Putamen (tissue), 1 donor: ENCODE data around the gene HSPB6.

ENCODE experiments used
- DNase-seq: peaks from one replicate; pipeline ENCODE4 v3.0.0-alpha.2; 2016; ENCODE audit warnings: low spot score

The HSPB6 gene

DNA sequence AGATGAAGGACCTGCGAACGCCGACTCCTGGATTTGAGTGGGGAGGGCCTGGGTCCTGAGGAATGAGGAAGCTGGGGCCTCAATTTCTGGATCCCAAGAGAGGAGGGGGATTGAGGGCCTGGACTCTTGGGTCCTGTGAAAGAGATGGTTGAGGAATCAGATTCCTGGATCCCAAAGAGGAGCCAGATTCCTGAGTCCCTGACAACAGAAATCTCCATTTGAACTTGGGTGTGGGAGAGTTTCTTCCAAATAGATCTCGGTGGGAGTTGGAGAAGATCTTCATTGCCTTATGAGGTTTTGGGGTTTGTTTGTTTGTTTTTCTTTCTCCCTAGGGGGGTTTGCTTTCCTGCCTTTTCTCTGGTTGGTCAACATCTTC, 10.8 kb downstream of the HSPB6 start:
- no peak for DNase-seq

DNA sequence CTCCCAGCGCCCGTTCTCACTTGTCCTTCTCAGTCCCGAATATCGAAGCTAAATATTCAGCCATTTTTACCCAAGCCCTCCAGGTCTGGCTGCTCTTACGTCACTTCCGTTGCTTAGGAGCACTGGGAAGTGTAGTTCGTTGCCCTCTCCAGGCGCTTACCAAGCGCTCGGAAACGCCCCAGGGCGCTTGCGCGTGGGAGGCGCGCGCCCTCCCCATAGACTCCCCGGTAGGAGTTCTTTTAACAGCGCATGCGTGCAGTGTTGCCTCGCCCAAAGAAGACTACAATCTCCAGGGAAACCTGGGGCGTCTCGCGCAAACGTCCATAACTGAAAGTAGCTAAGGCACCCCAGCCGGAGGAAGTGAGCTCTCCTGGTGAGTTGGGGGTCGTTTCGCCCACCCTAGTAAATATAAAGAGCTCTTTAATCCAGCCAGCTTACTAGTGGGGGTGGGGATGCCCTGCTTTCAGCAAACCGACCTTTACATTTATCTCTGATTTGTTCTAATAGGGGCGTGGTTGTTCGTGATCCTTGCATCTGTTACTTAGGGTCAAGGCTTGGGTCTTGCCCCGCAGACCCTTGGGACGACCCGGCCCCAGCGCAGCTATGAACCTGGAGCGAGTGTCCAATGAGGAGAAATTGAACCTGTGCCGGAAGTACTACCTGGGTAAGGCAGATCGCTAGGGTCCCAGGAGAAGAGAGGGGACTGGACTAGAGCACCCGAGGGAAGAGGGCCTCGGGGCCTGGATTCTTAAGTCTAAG, 11.3 kb downstream of the HSPB6 start, which contains the start of the genes PSENEN and U2AF1L4:
PSENEN (plus strand) TSS at position 324 of the 759 bp plus-strand sequence; CDS start at position 604, 280 bp downstream.
U2AF1L4 (minus strand) TSS at position 91 of the 759 bp plus-strand sequence; CDS start at position 64, 27 bp downstream.
- DNase-seq: peak; percentile 100

DNA sequence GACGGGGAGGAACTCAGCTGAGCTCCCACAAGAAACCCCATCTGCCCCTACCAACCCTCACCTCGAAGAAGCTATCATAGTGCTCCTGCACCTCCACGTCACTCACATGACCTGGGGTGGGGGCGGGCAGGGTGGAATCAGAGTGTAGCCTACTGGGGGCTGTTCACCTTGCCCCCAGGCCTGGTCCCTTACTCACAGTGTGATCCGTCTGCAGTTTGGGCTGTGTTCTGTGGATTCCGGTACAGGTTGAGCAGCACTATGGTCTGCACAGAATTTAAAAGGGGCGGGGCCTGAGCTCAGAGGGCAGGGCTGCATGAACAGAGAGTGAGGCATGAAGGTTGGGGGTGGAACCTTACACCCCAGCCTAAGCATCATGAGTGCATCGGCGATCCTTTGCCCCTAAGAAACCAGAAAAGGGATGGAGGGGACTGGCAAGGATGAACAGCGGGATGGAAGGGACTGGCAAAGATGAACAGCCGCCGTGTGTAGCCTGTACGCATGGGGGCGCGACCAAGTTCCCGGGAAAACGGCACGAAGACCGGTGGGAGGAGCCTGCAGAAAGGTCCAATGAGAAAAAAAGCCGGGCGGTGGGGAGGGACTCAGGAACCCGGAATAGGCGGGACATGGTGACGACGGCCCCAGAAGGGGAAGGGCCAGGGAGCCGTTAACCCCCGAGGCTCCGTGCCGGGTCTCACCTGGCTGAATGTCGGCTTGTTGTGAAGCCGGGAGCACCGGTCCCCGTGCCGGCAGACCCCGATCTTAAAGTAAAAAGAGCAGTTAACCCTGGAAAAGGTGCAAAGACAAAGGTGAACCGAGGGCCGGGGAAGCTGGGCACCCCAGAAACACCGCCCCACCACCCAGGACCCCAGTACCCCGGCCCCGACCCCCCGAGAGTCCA, 12.2 kb downstream of the HSPB6 start:
- DNase-seq: peak; percentile 96

DNA sequence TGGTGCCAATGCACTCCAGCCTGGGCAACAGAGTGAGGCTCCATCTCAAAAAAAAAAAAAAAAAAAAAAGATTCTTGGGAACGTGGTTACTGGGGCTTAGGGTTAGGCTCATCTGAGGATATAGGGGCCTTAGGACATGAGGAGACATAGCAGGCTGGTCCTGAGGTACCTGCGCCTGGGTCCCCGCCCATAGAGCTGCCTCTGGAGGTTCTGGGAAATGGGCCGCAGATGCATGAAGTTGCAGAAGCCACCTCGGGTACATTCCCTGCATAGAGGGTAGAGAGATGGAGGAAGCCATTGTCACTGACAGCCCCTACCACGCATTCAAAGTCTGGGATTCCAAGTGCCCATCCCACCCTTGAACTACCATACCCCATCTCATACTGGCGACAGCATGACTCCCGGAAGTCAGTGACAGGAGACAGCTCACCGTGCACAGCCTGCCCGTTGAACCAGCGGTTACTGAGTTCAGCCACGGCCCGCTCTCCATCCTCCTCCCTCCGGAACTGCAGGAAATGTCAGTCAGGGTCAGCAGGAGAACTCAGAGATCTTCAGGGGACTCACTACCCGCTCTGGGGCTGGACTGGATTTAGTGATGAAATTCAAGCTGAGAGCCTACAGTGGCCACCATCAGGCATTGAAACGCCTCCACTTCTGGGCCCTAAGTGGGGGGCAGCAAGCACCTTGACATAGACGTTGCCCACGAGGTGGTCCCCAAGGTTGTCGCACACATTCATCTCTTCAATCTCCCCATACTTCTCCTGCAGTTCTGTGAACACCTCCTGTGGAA, 13.0 kb downstream of the HSPB6 start:
- DNase-seq: no peak

DNA sequence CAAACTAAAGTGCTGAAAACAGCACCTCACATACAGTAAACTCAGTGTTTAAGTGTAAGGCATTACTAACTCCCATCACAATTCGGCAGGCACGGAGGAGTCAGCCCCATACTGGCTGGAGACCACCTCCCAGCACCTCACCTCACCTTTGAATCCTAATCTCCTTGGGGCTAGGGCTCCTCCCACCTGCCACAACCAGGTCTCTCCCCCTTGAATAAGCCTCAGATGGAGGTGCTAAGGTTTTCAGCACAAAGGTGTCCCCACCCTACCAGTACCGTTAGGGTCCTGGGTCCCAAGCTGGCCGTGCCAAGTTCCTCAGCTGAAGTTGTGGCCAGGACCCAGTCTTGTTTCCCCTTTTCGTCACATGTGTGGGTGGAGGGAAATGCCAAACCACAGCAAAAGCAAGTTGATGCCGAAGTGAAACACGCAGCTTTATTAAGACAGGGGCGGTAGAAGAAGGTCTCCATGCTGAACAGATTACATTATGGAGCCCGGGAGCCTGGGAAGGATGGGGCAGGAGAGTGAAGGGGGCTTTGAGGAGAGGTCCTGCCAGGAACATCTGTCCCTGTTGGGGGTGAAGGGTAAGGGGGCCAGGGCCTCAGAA, 14.6 kb downstream of the HSPB6 start, which contains the start of gene IGFLR1:
IGFLR1 (minus strand) TSS at position 332 of the 604 bp plus-strand sequence. CDS start 1,272 bp downstream, outside the sequence.
- DNase-seq: no peak

DNA sequence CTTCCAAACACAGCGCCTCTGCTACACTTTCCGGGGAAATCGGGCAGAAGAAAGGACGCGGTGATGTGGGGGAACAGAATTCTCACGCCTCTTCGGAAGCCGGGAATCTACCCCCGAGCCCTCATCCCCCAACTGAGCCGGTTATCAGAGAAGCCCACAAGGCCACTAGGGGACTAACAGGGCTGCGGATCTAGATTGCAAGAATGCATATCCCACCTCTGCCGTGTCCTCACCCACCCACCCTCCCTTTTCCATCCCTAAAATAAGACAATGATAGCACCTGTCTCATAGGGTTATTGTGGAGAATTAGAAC, 15.7 kb downstream of the HSPB6 start:
- no peak for DNase-seq

DNA sequence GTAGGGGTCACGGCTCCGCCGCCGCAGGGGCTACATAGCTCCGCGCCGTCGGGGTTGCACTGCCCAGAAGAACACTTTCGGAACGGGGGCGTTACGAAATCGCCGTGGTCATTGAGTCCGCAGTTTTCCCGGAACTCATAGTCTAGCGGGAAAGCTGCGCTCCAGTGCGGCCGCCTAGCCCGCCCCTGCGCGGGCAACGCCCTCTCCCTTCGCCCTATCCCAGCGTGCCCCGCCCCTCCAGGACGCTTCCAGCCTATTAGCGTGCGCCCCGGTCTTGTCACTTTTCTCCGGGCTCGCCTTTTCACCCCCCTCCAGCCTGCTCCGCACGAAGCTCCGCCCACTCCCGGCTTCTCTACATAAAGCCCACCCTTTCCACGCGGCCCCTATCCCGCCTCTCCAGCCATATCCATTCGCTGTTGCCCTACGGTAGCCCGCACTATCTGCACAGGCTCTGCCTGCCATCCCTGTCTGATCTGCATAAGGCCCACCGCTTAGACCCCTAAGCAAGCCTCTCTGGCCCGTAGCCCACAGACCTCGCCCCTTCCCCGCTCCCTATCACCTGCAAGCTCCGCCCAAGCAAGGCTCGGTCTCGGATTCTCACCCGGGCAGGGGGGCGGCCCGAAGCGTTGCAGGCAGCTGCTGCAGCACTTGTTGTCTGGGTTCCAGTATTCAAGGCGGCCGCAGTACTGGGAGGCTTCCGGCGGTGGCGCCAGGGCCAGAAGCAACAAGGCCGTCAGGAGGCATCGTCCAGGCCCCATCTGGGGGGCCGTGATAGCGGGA, 16.2 kb downstream of the HSPB6 start:
- peak; percentile 98 for DNase-seq

DNA sequence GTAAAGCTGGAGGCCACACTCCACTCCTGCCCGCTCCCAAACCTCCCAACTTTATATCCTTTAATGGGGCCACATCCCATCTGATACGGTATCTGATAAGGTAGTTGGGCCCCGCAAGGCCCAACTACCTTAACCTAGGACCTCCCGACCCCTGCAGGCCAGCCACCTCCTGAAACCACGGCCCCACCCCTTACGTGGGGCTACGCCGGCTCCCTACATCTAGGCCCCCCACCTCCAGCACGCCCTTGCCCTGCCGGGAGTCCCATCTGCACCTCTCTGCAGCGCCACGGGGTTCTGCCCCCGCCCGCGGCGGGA, 16.8 kb downstream of the HSPB6 start:
- DNase-seq: no peak

DNA sequence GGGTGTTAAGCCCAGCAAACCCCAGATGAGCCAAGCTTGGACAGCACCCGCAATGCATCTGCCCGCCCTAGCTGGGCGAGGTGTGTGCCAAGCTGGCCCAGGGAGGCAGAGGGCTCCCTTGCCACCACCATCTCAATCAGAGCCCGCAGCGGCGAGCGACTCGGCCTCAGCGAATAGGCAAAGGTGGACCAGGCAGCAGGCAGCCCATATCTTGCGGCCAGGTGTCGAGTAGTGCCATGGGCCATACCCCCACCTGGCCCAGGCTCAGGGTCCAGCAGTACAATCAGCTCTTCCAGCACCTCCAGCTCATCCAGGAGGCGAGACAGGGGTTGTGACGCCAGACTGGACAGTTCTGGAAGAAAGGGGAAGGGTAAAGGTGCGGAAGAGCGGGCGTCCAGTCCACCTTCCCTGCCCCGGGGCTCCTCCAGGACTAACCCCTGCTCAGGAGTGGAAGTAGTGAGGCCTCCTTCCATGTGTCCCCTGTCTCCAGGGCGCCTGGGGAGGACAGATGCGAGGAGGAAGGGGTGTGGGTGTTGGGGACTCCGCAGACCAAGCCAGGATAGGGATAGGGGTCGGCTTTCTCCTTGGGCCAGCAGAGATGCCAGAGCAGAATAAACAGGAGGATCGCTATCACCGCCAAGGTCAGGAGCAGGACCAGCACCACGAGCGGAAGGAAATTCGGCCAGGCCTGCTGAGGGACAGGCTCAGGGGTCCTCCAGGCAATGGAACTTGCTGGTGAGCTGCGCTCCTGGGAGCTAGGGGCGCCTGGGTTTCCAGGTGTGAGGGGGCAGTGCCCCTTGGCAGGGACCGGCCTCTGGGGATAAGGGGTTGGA, 17.3 kb downstream of the HSPB6 start:
- no peak for DNase-seq

DNA sequence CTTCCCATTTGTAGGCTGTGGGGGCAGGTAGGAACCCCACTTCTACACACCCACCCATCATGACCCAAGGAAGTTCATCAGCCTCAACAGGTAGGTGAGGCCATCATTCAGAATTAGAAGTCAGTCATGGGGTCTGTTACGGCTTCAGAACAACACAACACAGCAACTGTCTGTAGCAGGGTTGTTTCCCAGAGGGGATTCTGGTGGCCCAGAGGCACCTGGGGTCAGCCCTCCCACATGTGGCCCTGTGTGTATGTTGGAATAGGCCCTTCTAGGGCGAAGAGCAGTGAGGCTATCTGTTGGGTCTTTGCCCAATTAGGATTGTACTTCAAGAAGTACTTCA, 18.0 kb downstream of the HSPB6 start:
- DNase-seq: no peak

DNA sequence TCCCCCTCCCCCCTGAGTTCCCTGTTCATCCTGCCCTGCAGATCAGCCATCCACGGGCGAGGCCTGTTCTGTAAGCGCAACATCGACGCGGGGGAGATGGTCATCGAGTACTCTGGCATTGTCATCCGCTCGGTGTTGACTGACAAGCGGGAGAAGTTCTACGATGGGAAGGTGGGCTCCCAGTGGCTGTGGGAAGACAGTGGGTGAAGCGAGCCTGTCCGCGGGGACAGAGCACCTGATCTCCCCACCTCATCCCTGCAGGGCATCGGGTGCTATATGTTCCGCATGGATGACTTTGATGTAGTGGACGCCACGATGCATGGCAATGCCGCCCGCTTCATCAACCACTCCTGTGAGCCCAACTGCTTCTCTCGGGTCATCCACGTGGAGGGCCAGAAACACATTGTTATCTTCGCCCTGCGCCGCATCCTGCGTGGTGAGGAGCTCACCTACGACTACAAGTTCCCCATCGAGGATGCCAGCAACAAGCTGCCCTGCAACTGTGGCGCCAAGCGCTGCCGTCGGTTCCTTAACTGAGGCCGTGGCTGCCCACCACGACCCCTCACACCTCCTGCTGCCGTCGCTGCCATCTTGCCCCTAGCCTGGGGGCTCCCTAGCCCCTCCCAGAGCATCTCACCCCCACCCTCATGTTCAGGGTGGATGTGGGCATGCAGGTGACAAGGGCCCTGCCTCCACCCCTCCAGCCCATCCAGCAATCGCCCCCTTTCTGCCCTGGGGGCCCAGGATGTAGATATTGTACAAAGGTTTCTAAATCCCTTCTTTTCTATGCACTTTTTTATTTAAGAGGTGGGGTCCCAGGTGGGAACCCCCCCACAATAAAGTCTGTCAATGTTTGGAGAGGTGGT, 18.6 kb downstream of the HSPB6 start:
- no peak for DNase-seq

DNA sequence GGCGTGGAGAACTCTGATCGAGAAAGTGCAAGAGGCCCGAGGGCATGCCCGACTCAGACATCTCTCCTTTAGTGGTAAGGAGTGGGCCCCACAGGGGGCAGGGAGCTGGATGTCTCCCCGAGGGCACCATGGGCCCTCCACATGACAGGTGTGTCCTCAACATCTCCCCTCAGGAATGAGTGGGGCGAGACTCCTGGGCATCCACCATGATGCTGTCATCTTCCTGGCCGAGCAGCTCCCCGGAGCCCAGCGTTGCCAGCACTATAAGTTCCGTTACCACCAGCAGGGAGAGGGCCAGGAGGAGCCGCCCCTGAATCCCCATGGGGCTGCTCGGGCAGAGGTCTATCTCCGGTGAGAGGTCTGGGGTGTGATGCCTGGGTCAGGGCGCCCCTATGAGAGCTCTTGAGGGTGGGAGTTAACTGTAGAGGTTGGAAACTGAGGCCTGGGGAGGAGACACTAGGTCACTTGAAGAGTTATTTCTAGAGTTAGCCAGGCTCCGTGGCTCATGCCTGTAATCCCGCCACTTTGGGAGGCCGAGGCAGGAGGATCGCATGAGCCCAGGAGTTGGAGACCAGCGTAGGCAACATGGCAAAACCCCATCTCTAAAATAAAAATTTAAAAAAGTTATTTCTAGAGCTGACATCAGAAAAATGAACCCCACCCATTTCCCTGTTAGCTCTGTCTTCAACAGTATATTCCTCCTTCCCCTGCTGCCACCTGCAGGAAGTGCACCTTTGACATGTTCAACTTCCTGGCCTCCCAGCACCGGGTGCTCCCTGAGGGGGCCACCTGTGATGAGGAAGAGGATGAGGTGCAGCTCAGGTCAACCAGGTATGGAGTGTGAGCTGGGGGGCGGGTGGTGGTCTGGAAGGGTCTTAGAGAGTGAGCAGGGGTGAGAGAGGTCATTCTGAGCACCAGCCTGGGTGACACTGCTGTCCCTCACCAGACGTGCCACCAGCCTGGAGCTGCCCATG, 19.6 kb downstream of the HSPB6 start:
- no peak for DNase-seq

DNA sequence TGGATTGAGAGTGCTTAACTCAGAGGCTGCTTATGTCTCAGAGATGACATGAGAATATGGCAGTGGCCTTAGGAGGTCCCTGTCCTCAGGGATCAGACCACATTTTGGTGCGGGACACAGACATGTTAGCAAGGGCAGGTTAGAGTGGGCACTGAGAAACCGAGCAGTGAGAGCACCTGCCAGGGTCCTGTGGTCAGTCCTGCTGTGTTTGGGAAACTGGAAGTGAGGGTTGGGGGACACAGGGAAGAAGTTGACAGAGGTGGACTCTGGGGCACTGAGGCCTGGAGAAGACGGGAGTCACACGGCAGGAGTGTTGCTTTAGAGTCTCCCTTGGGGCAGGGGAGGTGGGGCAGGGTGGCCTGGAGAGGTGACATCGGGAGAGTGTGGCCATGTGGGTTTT, 21.9 kb downstream of the HSPB6 start:
- no peak for DNase-seq

DNA sequence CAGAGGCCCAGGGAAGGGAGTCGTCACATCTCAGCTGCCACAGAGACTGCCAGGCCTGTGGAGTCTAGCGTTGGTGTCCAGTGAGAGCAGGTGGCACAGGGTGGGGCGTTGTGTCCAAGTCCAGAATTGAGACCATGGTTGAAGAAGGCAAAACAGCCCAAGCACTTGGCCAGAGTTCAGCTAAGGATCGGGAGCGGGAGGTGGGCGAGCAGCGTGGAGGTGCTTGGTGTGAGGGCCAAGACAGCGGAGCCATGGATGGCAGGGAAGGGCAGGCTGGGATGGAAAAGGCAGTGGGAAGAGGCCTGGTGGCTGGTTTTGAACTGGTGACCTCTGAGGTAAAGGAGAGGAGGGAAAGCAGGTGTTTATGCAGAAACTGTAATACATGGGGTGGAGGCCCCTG, 22.6 kb downstream of the HSPB6 start:
- no peak for DNase-seq

DNA sequence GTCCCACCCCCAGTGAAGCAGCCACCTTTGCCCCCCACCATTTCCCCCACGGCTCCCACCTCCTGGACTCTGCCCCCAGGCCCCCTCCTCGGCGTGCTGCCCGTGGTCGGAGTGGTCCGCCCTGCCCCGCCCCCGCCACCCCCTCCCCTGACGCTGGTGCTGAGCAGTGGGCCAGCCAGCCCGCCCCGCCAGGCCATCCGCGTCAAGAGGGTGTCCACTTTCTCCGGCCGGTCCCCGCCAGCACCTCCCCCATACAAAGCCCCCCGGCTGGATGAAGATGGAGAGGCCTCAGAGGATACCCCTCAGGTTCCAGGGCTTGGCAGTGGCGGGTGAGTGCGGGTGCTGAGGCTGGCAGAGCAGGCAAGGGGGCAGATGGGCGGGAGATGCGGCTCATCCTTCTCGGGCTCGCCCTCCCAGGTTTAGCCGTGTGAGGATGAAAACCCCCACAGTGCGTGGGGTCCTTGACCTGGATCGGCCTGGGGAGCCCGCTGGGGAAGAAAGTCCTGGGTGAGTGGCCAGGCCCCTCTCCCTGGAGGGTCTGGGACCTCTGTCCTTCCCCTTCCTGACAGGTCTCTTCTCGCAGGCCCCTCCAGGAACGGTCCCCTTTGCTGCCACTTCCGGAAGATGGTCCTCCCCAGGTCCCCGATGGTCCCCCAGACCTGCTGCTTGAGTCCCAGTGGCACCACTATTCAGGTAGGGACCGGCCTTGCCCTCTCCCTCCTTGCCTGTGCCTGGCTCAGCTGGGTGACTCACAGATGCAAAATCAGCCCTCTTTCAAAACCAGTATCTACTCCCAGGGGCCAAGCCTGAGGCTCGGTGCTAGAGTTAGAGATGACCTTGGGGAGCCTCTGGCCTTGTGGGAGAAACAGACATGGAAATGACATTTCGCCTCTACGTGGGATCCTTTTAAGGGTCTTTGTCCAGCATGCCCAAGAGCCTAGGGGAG, 23.4 kb downstream of the HSPB6 start:
- DNase-seq: no peak

DNA sequence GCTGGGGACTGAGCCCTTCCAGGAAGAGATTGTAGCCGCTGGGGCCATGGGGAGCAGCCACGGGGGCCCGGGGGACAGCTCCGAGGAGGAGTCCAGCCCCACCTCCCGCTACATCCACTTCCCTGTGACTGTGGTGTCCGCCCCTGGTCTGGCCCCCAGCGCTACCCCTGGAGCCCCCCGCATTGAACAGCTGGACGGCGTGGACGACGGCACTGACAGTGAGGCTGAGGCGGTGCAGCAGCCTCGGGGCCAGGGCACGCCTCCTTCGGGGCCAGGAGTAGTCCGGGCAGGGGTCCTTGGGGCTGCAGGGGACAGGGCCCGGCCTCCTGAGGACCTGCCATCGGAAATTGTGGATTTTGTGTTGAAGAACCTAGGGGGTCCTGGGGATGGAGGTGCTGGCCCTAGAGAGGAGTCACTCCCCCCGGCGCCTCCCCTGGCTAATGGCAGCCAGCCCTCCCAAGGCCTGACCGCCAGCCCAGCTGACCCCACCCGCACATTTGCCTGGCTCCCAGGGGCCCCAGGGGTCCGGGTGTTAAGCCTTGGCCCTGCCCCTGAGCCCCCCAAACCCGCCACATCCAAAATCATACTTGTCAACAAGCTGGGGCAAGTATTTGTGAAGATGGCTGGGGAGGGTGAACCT, 24.2 kb downstream of the HSPB6 start:
- DNase-seq: no peak
